Stimulated activated CD8-positive, alpha-beta memory T cell treated with anti-CD3 and anti-CD28 coated beads, Interleukin-12 subunit alpha, Interleukin-12 subunit beta, amount 100 ng/mL, for 24 hours (primary cell): ENCODE data around the gene RPL31.
"Not testable (repeated sequence)": the region's sequence is repeated elsewhere in the genome, so short reads cannot be mapped to it uniquely, and the experiment has no call there.

Experiments
- DNase-seq: peaks from one replicate; pipeline ENCODE4 v3.0.0-alpha.2; 2020; ENCODE audit errors: extremely low read depth

Gene RPL31

GRCh38 chr2:101026253-101026701 is 24.2 kb downstream of the RPL31 start:
- no peak for DNase-seq

GRCh38 chr2:101026923-101027469 is 24.9 kb downstream of the RPL31 start:
- DNase-seq = no peak

GRCh38 chr2:101027852-101028251 is 25.8 kb downstream of the RPL31 start:
- DNase-seq = no peak

GRCh38 chr2:101030866-101031554 is 28.9 kb downstream of the RPL31 start:
- no peak for DNase-seq

DNA sequence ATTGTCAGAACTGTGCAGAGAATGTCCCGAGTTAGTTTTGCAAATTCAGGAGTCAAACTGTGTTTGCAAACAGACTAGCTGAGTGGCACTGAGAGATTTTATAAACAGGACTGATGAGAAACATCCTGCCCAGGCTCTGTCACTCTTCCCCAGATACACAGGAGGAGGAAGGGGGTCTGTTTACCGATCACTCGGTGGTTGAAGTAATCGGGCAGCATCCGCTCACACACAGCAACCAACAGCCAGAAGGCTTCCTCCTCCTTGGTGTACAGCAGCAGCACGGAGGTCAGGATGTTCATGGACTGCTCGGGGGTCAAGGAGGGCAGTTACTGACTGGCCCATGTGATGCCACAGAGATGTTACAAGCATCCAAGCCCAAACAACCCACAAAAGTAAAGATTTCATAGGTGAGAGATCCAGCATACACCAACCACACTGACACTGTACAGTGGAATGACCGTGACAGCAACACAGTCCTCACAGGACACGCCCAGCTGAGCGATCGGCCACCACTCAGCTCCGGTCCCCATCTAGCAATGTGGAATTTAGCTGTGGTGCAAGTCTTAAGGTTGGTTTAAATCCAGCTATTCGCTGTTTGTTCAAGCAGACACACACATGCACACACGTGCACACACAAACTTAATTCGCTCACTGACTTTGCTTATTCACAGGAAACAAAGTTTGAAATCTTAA is 30.1 kb downstream of the RPL31 start:
- no peak for DNase-seq

- DNase-seq = no peak
Observed at GRCh38 chr2:101036562-101036961, 34.5 kb downstream of the RPL31 start.

- no peak for DNase-seq
Observed at GRCh38 chr2:101037161-101037755, 35.2 kb downstream of the RPL31 start.

DNA sequence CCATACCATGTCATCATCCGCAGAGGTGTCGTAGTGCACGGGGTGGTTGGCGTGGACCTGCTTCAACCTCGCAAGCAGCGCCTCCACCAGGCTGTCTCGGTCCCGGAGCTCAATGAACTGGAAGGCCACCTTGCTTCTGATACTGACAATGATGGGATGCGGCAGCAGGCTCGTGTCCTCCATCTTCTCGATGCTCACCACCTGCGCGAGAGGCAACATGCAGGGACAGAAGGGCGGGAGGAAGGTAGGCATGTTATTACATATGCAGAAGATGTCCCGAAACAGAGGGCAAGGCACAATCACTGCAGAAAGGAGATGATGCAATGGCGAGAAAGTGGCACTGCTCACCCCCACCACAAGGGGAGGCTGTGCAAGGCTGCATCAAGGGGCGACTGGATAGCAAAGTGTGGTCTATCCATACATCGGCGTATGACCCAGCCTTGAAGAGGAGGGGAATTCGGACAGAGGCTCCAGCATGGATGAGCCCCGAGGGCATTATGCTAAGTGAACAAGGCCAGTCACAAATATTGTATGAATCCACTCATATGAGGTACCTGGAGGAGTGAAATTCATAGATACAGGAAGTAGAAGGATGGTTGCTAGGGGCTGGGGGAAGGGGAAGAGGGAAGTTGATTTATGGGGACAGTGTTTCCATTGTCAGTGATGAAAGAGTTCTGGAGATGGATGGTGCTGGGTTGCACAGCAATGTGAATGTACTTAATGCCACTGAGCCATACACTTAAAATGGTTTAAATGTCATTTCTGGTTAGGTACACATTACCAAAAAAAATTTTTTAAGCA is 36.6 kb downstream of the RPL31 start:
- DNase-seq = no peak

GRCh38 chr2:101040072-101040471 is 38.0 kb downstream of the RPL31 start:
- no peak for DNase-seq

GRCh38 chr2:101040761-101041160 is 38.7 kb downstream of the RPL31 start:
- no peak for DNase-seq

- no peak for DNase-seq
Observed at GRCh38 chr2:101041413-101041812, 39.3 kb downstream of the RPL31 start.

- DNase-seq = no peak
Observed at GRCh38 chr2:101045330-101045729, 43.2 kb downstream of the RPL31 start.

GRCh38 chr2:101047075-101047766 is 45.1 kb downstream of the RPL31 start:
- no peak for DNase-seq

DNA sequence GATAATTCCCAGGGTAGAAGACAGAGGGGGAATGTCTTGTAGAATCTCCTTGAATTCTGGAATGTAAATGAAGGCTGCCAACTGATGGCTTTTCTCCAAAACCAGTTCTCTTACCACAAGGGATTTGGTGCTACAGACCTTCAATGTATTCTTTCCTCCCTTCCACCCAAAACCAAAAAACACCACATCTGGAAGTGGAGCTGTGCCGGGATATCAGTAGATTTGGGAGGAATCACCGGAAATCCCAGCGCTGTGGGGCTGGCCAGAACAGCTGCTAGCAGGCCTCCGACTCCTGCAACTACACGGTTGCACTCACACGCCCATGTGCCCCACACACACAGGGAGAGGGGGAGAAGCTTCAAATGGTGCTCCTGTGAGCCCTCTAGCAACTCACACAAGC is 45.7 kb downstream of the RPL31 start:
- no peak for DNase-seq

DNA sequence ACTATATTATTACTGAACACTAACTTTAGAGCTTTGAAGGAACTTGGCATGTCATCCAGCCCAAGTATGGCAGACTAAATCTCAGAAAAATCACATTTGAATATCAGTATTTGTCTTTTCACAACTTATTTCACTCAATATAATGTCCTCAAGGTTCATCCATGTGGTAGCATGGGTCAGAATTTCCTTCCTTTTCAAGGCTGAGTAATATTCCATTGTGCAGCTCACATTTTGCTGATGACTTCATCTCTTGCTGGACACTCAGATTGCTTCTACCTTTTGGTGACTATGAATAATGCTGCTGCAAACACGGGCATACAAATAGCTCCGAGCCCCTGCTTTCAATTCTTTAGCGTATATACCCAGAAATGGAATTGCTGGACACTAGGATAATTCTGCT is 46.7 kb downstream of the RPL31 start:
- no peak for DNase-seq

DNA sequence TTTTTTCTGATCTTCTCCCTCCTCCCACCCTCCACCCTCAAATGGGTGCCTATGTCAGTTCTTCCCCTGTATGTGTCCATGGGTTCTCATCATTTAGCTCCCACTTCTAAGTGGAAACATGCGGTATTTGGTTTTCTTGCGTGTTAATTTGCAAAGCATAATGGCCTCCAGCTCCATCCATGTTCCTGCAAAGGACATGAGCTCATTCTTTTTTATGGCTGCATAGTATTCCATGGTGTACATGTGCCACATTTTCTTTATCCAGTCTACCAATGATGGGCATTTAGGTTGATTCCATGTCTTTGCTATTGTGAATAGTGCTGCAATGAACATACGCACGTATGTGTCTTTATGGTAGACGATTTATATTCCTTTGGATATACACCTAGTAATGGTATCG is 48.8 kb downstream of the RPL31 start:
- not testable (repeated sequence) for DNase-seq

GRCh38 chr2:101052147-101052546 is 50.1 kb downstream of the RPL31 start:
- no peak for DNase-seq

DNA sequence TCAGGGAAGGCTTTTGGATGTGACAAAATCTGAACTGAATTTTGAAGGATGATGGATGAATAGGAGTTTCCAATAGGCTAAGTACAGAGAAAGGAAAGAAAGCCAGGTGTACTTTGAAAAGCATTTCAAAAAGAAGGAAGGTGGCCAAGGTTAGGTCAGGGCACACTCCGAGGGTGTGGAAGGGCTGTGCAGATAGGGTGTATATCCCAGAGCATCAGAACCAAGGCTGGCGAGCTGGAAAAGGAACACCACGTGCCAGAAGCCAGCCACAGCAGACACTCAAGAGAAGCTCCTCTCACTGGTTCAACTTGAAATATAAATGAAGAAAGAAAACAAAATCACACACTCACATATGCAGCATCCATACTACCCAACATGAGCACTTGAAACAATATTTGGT is 51.0 kb downstream of the RPL31 start:
- DNase-seq = no peak
